Neuronal stem cell (in vitro differentiated cells): ENCODE data around the gene FAM222B.
"Not testable (repeated sequence)": the region's sequence is repeated elsewhere in the genome, so short reads cannot be mapped to it uniquely, and the experiment has no call there.

Experiments used
- DNase-seq: peaks from one replicate; pipeline ENCODE4 v3.0.0-alpha.2; 2013; ENCODE audit warnings: low spot score
- H2AFZ ChIP-seq: one replicate; pipeline ENCODE4 v1.6.1; 2013; ENCODE audit warnings: mild to moderate bottlenecking, low read length, inconsistent platforms
- H2AK5ac ChIP-seq: 2 replicates; pipeline ENCODE4 v1.6.1; 2013; ENCODE audit warnings: low read depth, mild to moderate bottlenecking, inconsistent platforms, low read length, moderate library complexity, mixed read lengths
- H2BK120ac ChIP-seq: 2 replicates; pipeline ENCODE4 v1.6.1; 2013; ENCODE audit warnings: low read depth, mild to moderate bottlenecking, inconsistent platforms, low read length, moderate library complexity, mixed read lengths
- H2BK12ac ChIP-seq: one replicate; pipeline ENCODE4 v1.6.1; 2013; ENCODE audit warnings: low read length, inconsistent platforms
- H2BK15ac ChIP-seq: 2 replicates; pipeline ENCODE4 v1.6.1; 2013; ENCODE audit warnings: mild to moderate bottlenecking, low read length, inconsistent platforms, mixed read lengths
- H2BK5ac ChIP-seq: one replicate; pipeline ENCODE4 v1.6.1; 2013; ENCODE audit warnings: inconsistent platforms, mild to moderate bottlenecking, low read length, moderate library complexity
- H3K14ac ChIP-seq: one replicate; pipeline ENCODE4 v1.6.1; 2013; ENCODE audit warnings: low read length, inconsistent platforms
- H3K18ac ChIP-seq: 2 replicates; pipeline ENCODE4 v1.6.1; 2013; ENCODE audit warnings: low read length, inconsistent platforms
- H3K23ac ChIP-seq: 2 replicates; pipeline ENCODE4 v1.6.1; 2013; ENCODE audit warnings: low read depth, mild to moderate bottlenecking, mixed read lengths, low read length, inconsistent platforms; ENCODE audit not compliant: poor library complexity
- H3K27ac ChIP-seq: replicated peaks from 3 replicates; pipeline ENCODE4 v1.5.1; 2013; ENCODE audit warnings: low read length, inconsistent platforms
- H3K27me3 ChIP-seq, 3 experiments: 2 replicates each; pipeline ENCODE4 v1.6.1; 2013; ENCODE audit warnings: low read length in 3 of 3, mild to moderate bottlenecking in 2 of 3, inconsistent platforms in 1 of 3, low read depth in 1 of 3, mixed read lengths in 1 of 3, moderate library complexity in 1 of 3; ENCODE audit not compliant: control insufficient read depth in 3 of 3, insufficient read depth in 3 of 3
- H3K36me3 ChIP-seq, 2 donors: replicated peaks in 1 of 2; 2 replicates each; pipeline ENCODE4 v1.6.1; 2013; ENCODE audit warnings: low read length in 2 of 2; ENCODE audit not compliant: control insufficient read depth in 2 of 2, insufficient read depth in 2 of 2
- H3K4ac ChIP-seq: 2 replicates; pipeline ENCODE4 v1.6.1; 2013; ENCODE audit warnings: inconsistent platforms, mild to moderate bottlenecking, low read length, moderate library complexity
- H3K4me1 ChIP-seq, 2 donors: 1 replicate in 1 of 2; 2 replicates in 1 of 2; pipeline ENCODE4 v1.6.1; 2013; ENCODE audit warnings: low read length in 2 of 2, low read depth in 1 of 2; ENCODE audit not compliant: control insufficient read depth in 2 of 2, insufficient read depth in 1 of 2
- H3K4me2 ChIP-seq: one replicate; pipeline ENCODE4 v1.6.1; 2013; ENCODE audit warnings: mild to moderate bottlenecking, low read length, inconsistent platforms; ENCODE audit not compliant: insufficient read depth, poor library complexity, severe bottlenecking
- H3K4me3 ChIP-seq, 2 donors: 2 replicates each; pipeline ENCODE4 v1.5.1; 2013; ENCODE audit warnings: low read length in 2 of 2, mild to moderate bottlenecking in 2 of 2, inconsistent platforms in 1 of 2, moderate library complexity in 1 of 2
- H3K79me1 ChIP-seq: one replicate; pipeline ENCODE4 v1.6.1; 2013; ENCODE audit warnings: low read depth, mild to moderate bottlenecking, inconsistent platforms, low read length, moderate library complexity
- H3K9ac ChIP-seq: one replicate; pipeline ENCODE4 v1.6.1; 2013; ENCODE audit warnings: mild to moderate bottlenecking, low read depth, low read length, inconsistent platforms; ENCODE audit not compliant: poor library complexity
- H3K9me3 ChIP-seq, 2 donors: replicated peaks in 1 of 2; 2 replicates each; pipeline versions ENCODE3 to v1.6.1; 2013; ENCODE audit warnings: low read length in 2 of 2, mild to moderate bottlenecking in 2 of 2, inconsistent platforms in 1 of 2, low read depth in 1 of 2, mixed read lengths in 1 of 2, moderate library complexity in 1 of 2; ENCODE audit not compliant: control insufficient read depth in 2 of 2, insufficient read depth in 1 of 2
- H4K8ac ChIP-seq: one replicate; pipeline ENCODE4 v1.6.1; 2013; ENCODE audit warnings: low read depth, mild to moderate bottlenecking, inconsistent platforms, low read length, moderate library complexity
- H4K91ac ChIP-seq: one replicate; pipeline ENCODE4 v1.6.1; 2013; ENCODE audit warnings: low read length, low read depth, mild to moderate bottlenecking, inconsistent platforms; ENCODE audit not compliant: poor library complexity
- WGBS, 2 donors: extraction: QIAGEN DNeasy Blood & Tissue Kit; methylation state at CpG; one replicate each; pipeline ENCODE4 v1.1.7; 2013; ENCODE audit warnings: missing lambda C conversion rate in 2 of 2, mixed read lengths in 1 of 2; ENCODE audit not compliant: insufficient read length in 2 of 2, insufficient replicate concordance in 1 of 2; ENCODE audit errors: extremely low coverage in 2 of 2; 5-methylcytosine and 5-hydroxymethylcytosine counted together

FAM222B gene

GRCh38 chr17:28725166-28725659 is 117.4 kb downstream of the FAM222B start:
- Histone ChIP-seq H2AFZ (no peak overlapping the region), H2BK5ac (peak overlapping the region; percentile 96), H2BK15ac (peak overlapping the region; percentile 50), H3K9ac (peak overlapping the region; percentile 60), H2BK12ac (no peak overlapping the region), H3K4me2 (peak overlapping the region; percentile 93), H2BK120ac (no peak overlapping the region), H3K14ac (no peak overlapping the region), H3K18ac (peak overlapping the region; percentile 15), H3K27me3 (no peaks in the 10 kb centered on the region), H4K8ac (no peak overlapping the region), H3K4me3 (peak overlapping the region; percentile 61 to 87), H3K27ac (peak overlapping the region; percentile 96), H3K9me3 (peaks cover 0 to 1% of the 10 kb centered on the region in 2 donors), H2AK5ac (peak overlapping the region; percentile 88), H3K36me3 (peaks cover 31 to 52% of the 10 kb centered on the region in 2 donors), H4K91ac (no peak overlapping the region), H3K4me1 (peaks cover 24 to 28% of the 10 kb centered on the region in 2 donors), H3K79me1 (peaks cover 7% of the 10 kb centered on the region), H3K23ac (peak overlapping the region; percentile 100), H3K4ac (no peak overlapping the region)
- no CpG with 5 or more reads among the region's 20 CpGs for WGBS, 2 donors
- DNase-seq, result no peak

DNA sequence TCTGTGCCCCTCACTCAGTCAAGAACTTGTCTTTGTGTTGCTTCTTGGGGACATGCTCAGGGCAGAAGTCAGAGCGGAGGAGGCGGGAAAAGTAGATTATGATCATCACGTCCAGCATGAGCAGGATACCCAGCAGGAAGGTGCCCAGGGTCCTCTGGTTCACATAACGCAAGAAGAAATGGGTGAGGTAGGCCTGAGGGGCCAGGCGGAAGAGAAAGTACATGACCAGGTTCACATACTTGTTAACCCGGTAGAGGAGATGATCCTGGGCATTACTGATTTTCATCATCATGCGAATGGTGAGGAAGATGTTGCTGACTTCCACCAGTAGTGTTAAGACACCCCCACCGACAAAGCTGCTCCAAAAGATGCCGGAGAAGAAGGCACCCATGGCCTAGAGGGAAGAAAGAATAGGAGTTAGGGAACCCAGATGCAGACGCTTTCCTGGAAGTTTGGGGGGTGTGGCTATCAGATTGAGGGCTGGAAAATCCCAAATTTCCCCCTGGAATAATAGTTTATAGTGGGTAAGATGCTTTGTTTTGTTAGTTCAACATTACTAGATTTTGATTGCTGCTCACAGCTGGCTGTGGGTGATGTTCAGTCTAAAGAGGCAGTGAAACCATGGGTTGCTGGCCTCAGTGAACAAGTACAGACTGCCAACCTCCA is 118.0 kb downstream of the FAM222B start:
- Histone ChIP-seq H2AFZ (no peak overlapping the region), H3K36me3 (peaks cover 31 to 52% of the 10 kb centered on the region in 2 donors), H3K4ac (no peak overlapping the region), H3K14ac (no peak overlapping the region), H2BK120ac (no peak overlapping the region), H3K4me3 (peak overlapping the region; percentile 61 to 87), H2BK12ac (no peak overlapping the region), H2AK5ac (no peak overlapping the region), H4K91ac (no peak overlapping the region), H3K4me1 (peaks cover 24 to 28% of the 10 kb centered on the region in 2 donors), H2BK5ac (peak overlapping the region; percentile 19), H4K8ac (no peak overlapping the region), H3K27me3 (no peaks in the 10 kb centered on the region), H3K79me1 (peaks cover 9% of the 10 kb centered on the region), H3K18ac (no peak overlapping the region), H2BK15ac (no peak overlapping the region), H3K27ac (peak overlapping the region; percentile 96), H3K9ac (peak overlapping the region; percentile 60), H3K9me3 (peaks cover 0 to 1% of the 10 kb centered on the region in 2 donors), H3K4me2 (peak overlapping the region; percentile 93), H3K23ac (peak overlapping the region; percentile 100)
- no peak for DNase-seq
- no CpG with 5 or more reads among the region's 10 CpGs for WGBS, 2 donors

GRCh38 chr17:28723836-28724499 is 118.6 kb downstream of the FAM222B start:
- Histone ChIP-seq H3K9ac (peak overlapping the region; percentile 22), H3K4me3 (peak overlapping the region in 1 of 2 donors; percentile 61), H3K36me3 (peaks cover 31 to 52% of the 10 kb centered on the region in 2 donors), H3K4me1 (peaks cover 24 to 29% of the 10 kb centered on the region in 2 donors), H3K23ac (peak overlapping the region; percentile 5), H2BK5ac (peak overlapping the region; percentile 19)
- not testable (repeated sequence) for H3K27ac ChIP-seq, H2BK12ac ChIP-seq, H2BK120ac ChIP-seq, H3K18ac ChIP-seq, H2AFZ ChIP-seq, H3K14ac ChIP-seq, H2BK15ac ChIP-seq, DNase-seq, H2AK5ac ChIP-seq, H4K8ac ChIP-seq, H3K4me2 ChIP-seq, H3K79me1 ChIP-seq, H3K27me3 ChIP-seq, H4K91ac ChIP-seq, H3K4ac ChIP-seq, H3K9me3 ChIP-seq
- WGBS, 2 donors, result no CpG with 5 or more reads among the region's 4 CpGs

GRCh38 chr17:28723159-28723835 is 119.3 kb downstream of the FAM222B start:
- H3K9ac ChIP-seq, result no peak overlapping the region
- DNase-seq, result no peak
- H2BK120ac ChIP-seq, result no peak overlapping the region
- no CpG with 5 or more reads among the region's 6 CpGs for WGBS, 2 donors
- H3K4me2 ChIP-seq, result no peak overlapping the region
- H3K4me1 ChIP-seq, result peaks cover 29 to 35% of the 10 kb centered on the region in 2 donors
- H4K91ac ChIP-seq, result no peak overlapping the region
- H2AFZ ChIP-seq, result no peak overlapping the region
- no peak overlapping the region for H4K8ac ChIP-seq
- no peak overlapping the region for H2BK12ac ChIP-seq
- no peak overlapping the region for H3K14ac ChIP-seq
- H3K18ac ChIP-seq, result no peak overlapping the region
- no peak overlapping the region for H3K27ac ChIP-seq
- H3K79me1 ChIP-seq, result peaks cover 9% of the 10 kb centered on the region
- no peak overlapping the region for H2BK5ac ChIP-seq
- H2AK5ac ChIP-seq, result no peak overlapping the region
- H3K23ac ChIP-seq, result no peak overlapping the region
- no peak overlapping the region for H2BK15ac ChIP-seq
- peaks cover 0 to 1% of the 10 kb centered on the region in 2 donors for H3K9me3 ChIP-seq
- no peaks in the 10 kb centered on the region for H3K27me3 ChIP-seq
- H3K4me3 ChIP-seq, result no peak overlapping the region
- H3K4ac ChIP-seq, result no peak overlapping the region
- H3K36me3 ChIP-seq, result peaks cover 31 to 52% of the 10 kb centered on the region in 2 donors
